GM19455 (cell line): ENCODE data around the gene APOC3.
"Not testable (repeated sequence)": the region's sequence is repeated elsewhere in the genome, so short reads cannot be mapped to it uniquely, and the experiment has no call there.

Experiments
- ATAC-seq: cut with Tn5 transposase; IDR thresholded peaks from one replicate; pipeline ENCODE4 v1.9.1; 2021; ENCODE audit not compliant: unreplicated experiment

The APOC3 gene

DNA sequence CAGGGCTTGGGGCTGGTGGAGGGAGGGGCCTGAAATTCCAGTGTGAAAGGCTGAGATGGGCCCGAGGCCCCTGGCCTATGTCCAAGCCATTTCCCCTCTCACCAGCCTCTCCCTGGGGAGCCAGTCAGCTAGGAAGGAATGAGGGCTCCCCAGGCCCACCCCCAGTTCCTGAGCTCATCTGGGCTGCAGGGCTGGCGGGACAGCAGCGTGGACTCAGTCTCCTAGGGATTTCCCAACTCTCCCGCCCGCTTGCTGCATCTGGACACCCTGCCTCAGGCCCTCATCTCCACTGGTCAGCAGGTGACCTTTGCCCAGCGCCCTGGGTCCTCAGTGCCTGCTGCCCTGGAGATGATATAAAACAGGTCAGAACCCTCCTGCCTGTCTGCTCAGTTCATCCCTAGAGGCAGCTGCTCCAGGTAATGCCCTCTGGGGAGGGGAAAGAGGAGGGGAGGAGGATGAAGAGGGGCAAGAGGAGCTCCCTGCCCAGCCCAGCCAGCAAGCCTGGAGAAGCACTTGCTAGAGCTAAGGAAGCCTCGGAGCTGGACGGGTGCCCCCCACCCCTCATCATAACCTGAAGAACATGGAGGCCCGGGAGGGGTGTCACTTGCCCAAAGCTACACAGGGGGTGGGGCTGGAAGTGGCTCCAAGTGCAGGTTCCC, at the start of gene APOC3:
Gene APOC3, plus strand, starts transcription at position 383 of the 659 bp plus-strand sequence. CDS start 676 bp downstream, outside the sequence.
- ATAC-seq = no peak

DNA sequence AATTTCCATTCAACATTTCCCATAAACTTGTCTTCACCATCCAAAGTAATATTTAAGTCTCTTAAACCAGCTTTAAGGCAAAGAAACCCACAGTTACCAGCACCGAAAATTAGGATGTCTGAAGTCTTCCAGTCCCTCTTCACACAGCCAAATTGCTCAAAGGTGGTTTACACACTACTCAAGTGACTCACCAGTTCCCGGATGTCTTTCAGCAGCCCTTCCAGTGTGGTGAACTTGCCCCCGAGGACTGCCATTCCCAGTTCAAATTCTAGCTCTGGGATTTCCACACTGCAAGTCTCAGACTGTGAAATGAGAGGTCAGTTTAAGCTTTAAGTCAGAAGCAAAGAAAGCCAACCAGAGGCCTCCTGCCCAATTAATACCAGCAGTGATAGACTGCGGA, 47.0 kb upstream of the APOC3 start:
- ATAC-seq = no peak

DNA sequence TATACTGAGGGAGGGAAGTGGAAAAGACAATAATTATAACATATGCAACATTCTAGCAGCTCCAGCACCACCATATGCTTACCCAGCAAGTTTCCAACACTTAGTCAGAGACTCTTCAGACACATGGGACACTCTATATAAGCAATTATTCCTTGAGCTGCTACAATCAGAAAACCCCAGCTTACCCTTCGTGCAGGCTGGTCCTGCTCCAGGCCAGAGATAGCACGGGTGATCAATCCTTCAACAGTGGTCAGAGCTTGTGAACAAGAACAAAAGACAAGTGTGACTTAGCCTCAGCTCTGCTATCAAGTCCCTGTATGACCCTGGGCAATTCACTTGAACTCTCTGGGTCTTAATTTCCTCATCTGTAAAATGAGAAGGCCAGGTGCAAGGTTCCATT, 43.4 kb upstream of the APOC3 start:
- ATAC-seq = no peak

DNA sequence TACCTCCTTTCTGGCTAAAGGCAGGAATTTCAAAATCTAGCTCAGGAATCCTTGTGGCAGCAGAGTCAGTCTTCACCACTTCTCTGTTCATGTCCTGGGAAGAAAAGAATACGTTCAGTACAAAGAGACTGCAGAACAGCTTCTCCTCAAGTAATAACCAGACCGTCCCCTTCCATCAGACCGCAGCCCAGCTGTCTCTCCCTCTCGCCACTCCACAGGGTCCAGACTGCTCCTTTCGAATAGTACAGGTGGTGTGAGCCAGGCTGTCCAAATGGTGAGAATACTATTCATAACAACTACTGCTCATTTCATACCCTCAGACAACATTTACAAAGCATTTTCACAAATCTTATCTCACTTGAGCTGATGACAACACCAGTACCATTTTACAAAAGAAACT, 42.7 kb upstream of the APOC3 start:
- no peak for ATAC-seq

DNA sequence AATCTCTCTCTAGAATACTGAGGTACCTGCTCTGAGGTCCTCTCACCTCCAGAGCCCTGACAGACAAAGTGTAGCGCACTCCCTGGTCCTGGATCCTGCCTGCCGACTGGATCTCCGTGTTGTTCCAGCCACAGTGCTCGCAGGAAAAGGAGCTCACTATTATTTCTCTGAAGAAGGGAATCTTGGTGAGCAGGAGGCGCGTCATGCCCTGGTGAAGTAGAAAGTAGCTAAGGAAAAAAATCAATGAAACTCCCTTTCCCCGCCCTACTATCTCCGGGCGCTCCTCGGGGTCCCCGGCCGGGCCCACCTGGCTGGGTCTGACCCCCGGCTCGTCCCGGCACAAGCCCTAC, 42.3 kb upstream of the APOC3 start:
- ATAC-seq = no peak

DNA sequence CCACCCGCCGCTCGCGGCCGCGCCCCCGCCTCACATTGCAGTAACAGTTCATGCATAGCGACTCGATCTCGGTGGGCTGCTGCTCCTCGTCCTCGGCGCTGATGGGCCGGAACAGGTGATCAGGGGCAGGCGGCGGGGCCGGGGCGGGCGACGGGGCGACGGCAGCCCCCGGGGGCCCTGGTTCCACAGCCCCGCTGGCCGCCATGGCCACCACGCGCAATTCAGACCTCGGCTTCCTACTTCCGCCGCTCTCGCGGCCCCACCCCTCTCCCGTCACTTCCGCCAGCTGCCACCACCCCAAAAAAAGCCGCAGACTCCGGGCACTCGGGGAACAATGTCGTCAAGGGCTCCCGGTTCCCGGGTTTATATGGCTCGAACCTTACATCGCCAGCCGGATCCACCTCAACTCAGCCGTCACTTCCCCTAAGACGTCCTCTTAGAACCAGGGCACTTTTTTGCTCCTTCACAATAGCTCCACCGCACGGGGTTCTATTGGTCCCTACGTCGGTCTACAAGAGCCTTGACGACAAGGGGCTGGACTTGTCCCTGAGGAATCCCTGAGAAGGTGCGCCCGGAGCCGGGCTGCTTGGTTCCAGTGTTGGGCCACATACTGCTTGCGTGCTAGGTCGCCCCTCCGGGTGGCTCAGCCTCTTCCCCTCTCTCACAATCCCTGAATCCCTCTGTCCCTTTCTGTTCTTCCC, 41.8 kb upstream of the APOC3 start, which contains the start of gene ZPR1:
Gene ZPR1, minus strand, starts transcription at position 238 of the 701 bp plus-strand sequence. Its CDS starts 33 bp downstream, at position 205.
- ATAC-seq = peak; percentile 81

DNA sequence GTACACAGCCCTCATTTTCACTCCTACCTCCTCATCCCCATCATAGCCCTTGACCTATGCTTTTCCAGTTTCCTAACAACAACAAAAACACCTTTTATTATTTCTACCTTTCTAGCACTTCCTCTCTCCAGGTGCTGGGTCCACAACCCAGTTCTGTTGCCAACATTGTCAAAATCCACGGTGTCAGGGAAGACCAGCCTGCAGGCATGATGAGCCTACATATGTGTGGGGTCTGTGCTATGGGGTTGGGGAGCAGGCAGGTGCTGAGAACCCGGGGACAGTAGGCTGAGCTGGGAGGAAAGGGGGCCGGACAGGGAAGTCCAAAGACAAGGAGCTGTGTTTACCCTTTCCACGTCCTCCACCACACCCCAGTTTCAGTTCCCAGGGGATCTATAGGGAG, 41.2 kb upstream of the APOC3 start:
- ATAC-seq = no peak

DNA sequence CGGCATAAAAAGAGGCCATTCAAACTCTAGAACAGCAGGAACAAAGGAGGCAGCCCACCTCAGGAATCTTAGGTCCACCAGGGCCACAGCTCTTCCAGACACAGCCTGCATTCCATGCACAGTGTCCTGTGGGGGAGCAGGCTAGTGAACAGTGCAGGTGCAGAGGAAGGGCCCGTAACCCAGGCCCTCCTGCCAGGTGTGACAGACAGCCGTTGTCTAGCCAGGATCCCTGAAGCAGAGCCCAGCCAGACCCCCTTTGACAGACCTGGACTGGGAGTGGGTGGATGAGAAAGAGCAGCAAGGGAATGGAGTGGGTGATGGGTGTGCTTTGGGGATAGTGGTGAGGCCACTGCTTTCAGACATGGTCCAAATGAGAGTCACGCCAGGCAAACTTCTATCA, 40.7 kb upstream of the APOC3 start:
- ATAC-seq = no peak

DNA sequence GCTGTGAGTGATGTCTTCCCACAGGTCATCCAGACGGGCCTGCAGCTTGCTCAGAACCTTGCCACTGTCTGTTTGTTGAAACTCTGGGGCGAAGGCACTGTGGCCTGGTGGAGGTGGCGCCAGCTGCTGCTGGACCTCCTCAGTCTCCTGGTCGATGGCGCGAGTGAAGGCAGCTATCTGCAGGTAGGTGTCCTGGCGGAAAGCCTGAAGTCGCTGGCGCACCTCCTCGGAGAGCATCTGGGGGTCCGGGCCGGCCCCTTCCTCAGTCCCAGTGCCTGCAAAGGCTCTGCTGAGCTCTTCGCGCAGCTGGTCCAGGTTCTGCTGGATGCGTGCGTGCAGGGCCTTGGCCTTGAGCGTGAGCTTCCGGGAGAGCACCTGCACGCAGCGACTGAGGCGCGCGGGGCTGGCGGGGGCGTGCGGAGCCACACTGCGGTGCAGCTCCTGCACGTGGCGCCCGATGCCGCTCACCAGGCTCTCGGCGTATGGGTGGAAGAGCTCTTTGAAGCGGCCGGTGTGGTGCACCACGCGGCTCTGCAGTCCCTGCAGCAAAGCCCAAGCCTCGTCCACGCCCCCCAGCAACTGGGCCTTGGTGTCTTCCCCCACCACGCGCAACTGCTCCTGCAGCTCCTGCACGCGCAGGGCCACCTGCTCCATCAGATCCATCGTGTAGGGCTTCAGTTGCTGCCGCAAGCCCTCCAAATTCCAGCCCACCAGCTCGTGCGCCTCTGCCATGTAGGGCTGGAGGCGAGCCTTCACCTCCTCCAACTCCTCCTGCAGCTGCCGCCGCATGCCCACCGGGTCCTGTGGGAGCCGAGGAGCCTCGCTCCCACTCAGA, 39.3 kb upstream of the APOC3 start:
- no peak for ATAC-seq

DNA sequence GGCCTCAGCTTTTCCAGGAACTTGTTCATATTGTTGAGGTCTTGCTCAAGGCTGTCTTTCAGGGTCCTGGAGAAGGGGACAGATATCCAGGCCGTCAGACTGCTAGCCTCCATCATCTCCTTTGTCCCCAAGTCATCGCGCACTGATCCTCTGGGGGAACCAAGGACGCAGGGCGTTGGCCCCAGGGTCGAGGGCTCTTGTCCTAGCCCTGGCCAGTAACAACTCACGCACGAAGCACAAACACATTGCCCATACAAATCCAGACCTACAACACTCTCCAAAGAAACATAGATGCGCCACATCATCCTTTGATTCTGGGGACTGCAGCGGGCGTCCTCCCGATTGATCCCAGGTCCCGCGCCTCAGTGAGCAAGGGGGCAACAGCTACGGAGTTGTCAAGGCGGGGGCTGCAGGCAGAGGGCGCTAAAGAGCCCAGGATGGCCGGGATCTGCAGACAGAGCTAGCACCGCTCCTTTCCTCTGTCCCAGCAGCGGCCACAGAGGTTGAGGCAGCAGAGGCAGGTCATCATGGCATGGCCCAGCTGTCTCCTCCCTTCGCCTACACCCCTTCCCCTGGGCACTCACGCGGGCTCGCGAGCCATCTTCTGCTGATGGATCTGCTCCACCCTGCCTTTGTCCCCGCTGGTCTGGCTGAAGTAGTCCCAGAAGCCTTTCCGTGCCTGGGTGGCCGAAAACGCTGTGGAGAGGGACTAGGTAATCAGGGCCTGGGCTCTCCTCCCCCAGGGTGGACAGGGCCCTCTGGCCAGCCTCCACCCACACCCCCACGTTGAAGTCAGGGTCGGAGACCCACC, 38.5 kb upstream of the APOC3 start:
- no peak for ATAC-seq

DNA sequence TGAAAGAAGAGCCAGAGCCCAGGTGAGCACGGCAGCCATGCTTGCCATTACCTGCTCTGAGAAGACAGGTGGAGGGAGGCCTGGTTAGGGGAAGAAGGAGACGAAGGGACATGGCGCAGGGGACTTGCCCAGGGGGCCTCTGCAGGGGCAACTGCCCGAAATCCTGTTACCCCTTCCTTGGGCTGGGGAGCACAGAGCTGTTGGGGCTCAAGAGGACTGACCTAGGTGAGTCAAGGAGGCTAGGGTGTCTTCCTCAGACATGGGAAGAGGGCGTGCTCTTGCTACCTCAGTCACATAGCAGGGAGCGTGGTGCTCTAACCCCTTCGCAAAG, 37.9 kb upstream of the APOC3 start, which contains the start of gene APOA5:
Gene APOA5, minus strand, starts transcription at position 67 of the 331 bp plus-strand sequence. Its CDS starts 19 bp downstream, at position 48.
- ATAC-seq = no peak

DNA sequence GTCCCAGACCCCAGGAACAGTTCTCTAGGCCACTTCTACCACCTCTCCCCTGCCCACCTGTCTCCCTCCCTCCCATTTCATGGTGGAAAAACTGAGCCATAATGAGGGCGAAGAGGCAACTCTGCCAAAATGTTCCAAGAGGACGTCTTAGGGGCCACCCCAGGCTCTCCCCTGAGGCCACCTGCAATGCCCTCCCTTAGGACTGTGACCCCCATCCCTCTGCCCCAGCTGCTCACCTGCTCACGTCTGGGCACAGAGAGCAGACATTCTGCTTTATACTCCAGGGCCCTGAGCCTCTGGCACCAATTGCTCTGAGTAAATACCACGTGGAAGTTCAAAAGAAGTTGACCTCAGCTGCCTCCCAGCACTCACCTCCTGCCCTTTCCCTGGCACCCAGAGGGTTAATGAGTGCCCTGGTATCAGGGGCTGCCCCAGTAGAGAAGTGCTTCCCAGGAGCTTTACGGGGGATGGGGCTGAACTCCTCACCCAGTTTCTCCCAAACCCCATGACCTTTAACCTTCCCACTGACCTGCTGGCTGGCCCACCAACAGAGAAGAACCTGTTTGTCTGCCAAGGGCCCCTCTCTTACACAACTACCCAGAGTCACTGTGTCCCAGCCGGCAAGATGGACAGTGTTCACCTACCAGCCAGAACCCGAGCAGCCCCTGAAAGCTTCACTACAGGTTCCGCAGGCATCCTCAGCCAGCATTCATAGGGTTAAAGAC, 37.4 kb upstream of the APOC3 start:
- no peak for ATAC-seq

DNA sequence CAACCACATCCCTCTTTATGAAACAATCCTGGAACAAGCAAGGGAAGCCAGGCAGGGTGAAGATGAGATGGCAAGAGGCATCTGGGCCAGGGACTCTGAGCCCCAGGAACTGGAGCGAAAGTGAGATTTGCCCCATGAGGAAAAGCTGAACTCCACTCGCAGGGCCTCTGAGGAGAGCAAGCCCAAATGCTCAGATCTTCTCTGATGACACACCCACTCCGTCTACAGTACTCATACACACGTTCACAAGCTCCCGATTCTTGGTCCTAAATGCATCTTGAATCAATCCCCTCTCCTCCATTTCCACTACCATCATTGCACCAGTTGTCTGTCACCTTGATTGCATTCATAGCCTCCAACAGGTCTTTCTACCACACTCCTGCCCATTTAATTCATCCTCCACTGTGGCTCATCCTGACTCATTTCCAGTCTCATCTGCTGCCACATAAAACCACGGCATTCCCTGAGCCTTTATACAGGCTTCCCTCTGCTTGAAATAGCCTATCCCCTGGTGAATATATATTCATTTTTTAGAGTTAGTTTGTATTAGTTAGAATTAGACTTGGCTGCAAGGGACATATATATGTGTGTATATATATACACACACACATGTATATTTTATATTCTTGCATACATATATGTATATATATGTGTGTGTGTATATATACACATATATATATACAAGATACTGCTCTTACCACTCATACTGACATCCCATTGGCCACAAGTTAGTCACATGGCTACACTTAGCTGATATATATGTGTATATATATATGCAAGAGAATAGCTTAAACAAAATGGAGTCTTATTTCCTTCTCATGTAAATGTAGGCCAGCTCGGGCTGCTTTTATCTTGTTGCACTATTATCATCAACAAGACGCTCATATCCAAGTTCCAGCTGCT, 36.6 kb upstream of the APOC3 start:
- no peak for ATAC-seq

DNA sequence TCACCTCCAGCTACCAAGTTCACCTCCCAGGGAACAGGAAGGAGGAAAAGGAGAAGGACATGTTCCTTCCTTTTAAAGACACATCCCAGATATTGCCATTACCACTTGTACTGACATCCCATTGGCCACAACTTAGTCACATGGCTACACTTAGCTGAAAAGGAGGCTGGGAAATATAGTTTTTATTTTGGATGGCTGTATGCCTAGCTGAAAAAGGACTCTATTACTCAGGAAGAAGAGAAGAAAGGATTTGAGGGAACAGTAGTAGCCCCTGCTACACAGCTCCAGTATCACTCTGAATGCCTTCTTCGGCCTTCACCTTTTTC, 36.0 kb upstream of the APOC3 start:
- no peak for ATAC-seq

DNA sequence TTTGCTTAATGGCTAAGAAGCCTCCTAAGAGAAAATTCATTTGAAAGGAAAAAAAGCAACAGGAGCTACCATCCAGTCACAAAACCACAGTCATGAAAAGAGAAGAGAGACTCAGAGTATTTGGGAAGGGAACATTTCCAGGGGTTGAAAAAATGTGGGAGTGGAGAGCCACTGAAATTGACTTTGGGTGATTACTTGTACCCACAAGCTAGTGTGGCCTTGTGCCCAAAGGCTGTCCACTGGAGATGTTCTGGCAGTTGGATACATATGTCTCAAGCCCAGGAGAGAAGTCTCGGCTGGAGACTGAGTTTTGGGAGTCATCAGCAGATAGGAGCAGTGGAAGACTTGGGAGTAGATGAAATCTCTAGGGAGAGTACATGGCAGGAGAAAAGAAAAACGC, 34.9 kb upstream of the APOC3 start:
- no peak for ATAC-seq

DNA sequence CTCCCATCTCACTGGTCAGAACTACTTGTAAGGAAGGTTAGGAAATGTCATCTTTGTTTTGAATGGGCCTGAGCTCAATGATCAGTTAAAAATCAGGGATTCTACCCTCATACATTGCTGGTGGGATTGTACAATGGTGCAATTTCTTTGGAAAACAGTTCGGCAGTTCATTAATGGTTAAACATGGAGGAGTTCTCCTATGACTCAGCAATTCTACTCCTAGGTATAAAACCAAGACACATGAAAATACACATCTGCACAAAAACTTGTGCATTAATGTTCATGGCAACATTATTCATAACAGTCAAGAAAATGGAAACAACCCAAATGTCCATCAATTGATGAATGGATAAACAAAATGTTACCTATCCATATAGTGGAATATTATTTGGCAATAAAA, 33.2 kb upstream of the APOC3 start:
- ATAC-seq = no peak

DNA sequence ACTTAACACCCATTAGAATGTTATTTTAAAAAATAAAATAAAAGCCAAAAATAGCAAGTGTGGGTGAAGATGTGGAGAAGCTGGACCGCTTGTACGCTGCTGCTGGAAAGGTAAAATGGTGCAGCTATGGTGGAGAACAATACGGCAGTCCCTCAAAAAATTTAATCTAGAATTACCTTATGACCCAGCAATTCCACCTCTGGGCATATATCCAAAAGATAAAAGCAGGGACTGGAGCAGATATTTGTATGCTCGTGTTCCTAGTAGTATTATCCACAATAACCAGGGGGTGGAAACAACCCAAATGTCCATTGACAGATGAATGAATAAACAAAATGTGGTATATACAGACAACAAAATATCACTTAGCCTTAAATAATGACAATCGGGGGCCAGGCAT, 31.9 kb upstream of the APOC3 start:
- ATAC-seq = no peak

DNA sequence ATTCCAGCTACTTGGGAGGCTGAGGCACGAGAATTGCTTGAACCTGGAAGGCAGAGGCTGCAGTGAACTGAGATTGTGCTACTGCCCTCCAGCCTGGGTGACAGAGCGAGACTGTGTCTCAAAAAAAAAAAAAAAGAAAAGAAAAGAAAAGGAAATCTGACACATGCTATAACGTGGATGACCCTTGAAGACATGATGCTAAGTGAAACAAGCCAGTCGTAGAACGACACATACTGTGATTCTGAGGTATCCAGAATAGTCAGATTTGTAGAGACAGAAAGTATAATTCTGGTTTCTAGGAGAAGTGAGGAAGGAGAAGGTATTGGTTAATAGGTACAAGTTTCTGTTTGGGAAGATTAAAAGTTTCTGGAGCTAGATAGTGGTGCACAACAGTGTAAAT, 31.3 kb upstream of the APOC3 start:
- no peak for ATAC-seq

DNA sequence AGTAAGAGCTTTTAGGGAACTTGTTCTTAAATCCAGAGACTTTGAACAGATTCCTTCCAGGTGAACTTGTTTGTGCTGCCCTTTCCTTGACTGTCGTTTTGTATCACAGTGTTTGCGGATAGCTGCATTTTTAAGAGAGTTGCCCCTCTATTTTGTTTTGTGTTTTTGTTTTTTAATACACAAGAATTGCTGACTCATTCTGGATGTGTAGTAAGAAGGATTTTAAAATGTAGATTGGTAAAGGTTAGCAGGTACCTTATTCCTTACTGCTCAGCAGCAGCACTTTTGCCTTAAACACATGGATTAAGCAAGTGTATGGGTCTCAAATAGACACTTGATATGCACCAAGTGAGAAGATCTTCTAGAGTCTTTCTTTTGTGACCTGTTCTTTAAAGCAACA, 29.1 kb upstream of the APOC3 start:
- no peak for ATAC-seq

DNA sequence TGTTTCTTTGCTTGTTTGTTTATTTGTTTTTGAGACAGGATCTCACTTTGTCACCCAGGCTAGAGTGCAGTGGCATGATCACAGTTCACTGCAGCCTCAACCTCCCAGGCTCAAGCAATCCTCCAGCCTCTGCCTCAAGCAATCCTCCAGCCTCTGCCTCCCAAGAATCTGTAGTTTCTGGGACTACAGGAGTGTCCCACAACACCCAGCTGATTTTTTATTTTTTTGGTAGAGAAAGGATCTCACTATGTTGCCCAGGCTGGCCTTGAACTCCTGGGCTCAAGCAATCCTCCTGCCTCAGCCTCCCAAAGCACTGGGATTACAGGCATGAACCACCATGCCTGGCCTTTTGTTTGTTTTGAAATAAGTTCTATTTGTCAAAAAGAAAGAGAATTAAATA, 28.0 kb upstream of the APOC3 start:
- ATAC-seq = not testable (repeated sequence)
